Superior temporal gyrus (tissue), 1 donor: Measurements from ENCODE around the gene GAD1.

Experiments used
- DNase-seq: peaks from one replicate; pipeline ENCODE4 v3.0.0-alpha.2; 2016; ENCODE audit errors: extremely low spot score

The GAD1 gene

GRCh38 chr2:170816504-170817092 lies at the start of gene GAD1:
Gene GAD1, plus strand, starts transcription at chr2:170816887. Its CDS starts 1,705 bp downstream, at chr2:170818592.
- DNase-seq = no peak

GRCh38 chr2:170770008-170770605 lies 46.6 kb upstream of the GAD1 start, which contains the start of gene ERICH2:
Gene ERICH2, plus strand, starts transcription at chr2:170770378. Its CDS starts 304 bp downstream, at chr2:170770682.
- no peak for DNase-seq

GRCh38 chr2:170770606-170771420 lies 45.9 kb upstream of the GAD1 start:
- peak; percentile 54 for DNase-seq

- DNase-seq = peak; percentile 35
Observed at GRCh38 chr2:170771421-170771937, 45.2 kb upstream of the GAD1 start.

- DNase-seq = no peak
Observed at GRCh38 chr2:170772295-170772694, 44.4 kb upstream of the GAD1 start.

GRCh38 chr2:170774074-170774473 lies 42.6 kb upstream of the GAD1 start:
- DNase-seq = no peak

- no peak for DNase-seq
Observed at GRCh38 chr2:170778900-170779299, 37.8 kb upstream of the GAD1 start.

GRCh38 chr2:170779304-170779703 lies 37.4 kb upstream of the GAD1 start:
- no peak for DNase-seq

GRCh38 chr2:170782673-170783072 lies 34.0 kb upstream of the GAD1 start:
- DNase-seq = no peak

GRCh38 chr2:170783549-170783948 lies 33.1 kb upstream of the GAD1 start:
- no peak for DNase-seq

GRCh38 chr2:170798996-170799395 lies 17.7 kb upstream of the GAD1 start:
- no peak for DNase-seq

- no peak for DNase-seq
Observed at GRCh38 chr2:170806548-170806947, 10.1 kb upstream of the GAD1 start.

GRCh38 chr2:170812710-170813600 lies 3.7 kb upstream of the GAD1 start:
- DNase-seq = peak; percentile 97

- no peak for DNase-seq
Observed at GRCh38 chr2:170813611-170814532, 2.8 kb upstream of the GAD1 start.

- no peak for DNase-seq
Observed at GRCh38 chr2:170814533-170815230, 2.0 kb upstream of the GAD1 start.

- DNase-seq = no peak
Observed at GRCh38 chr2:170815311-170815710, 1.4 kb upstream of the GAD1 start.

GRCh38 chr2:170815746-170816503 lies 762 bp upstream of the GAD1 start:
- peak; percentile 69 for DNase-seq

GRCh38 chr2:170817093-170818035 lies 677 bp downstream of the GAD1 start:
- no peak for DNase-seq
